Islet of Langerhans (tissue), 1 donor: ENCODE results near the gene NOXA1.

Experiments
- FAIRE-seq: peaks from one replicate; lab custom pipeline; 2011; peaks lifted over from hg19 to GRCh38; lab: Jason Lieb, UNC

Gene NOXA1

GRCh38 chr9:137427454-137428310 lies 4.5 kb downstream of the NOXA1 start:
- no peak for FAIRE-seq

DNA sequence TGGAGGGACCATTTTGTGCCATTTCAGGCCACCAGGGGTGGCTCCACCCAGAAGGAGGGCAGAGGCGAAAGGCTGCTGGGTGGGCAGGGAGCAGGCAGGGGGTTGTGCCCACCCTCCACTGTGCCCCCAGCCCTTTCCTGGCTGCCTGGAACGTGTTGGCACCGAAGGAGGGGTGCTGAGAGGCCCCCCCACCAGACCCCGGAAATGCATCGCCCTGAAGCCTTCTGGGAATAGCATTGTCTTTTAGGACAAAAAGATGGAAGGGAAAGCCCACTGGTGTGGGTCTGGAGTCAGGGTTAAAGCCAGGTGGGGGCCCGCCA lies 5.1 kb downstream of the NOXA1 start:
- no peak for FAIRE-seq

DNA sequence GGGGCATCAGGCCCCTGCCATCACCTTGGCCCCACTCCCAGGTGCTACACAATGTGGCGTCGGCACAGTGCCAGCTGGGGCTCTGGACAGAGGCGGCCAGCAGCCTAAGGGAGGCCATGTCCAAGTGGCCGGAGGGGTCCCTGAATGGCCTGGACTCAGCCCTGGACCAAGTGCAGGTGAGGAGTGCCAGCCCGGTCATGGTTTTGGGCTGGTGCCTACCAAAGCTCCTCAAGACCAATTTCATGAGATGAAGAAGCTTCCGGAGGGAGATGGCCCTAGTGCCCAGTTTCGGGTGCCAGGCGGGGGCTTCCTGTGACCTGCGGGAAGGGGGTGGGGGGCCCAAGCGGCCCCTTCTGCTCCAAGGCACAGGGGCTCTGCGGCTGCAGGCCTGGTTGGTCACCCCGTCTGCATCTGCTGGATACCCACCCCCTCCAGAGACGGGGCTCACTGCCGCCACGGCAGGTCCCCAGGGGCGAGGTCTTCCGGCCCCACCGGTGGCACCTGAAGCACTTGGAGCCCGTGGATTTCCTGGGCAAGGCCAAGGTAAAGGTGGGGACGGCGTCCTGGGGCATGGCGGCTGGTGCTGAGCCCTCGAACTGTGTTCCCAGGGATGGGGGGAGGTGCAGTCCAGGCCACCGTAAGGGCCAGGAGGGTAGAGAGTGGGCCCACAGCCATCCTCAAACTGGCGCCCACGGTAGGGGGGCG lies 5.8 kb downstream of the NOXA1 start:
- FAIRE-seq = no peak

GRCh38 chr9:137429546-137429890 lies 6.3 kb downstream of the NOXA1 start:
- FAIRE-seq = no peak

DNA sequence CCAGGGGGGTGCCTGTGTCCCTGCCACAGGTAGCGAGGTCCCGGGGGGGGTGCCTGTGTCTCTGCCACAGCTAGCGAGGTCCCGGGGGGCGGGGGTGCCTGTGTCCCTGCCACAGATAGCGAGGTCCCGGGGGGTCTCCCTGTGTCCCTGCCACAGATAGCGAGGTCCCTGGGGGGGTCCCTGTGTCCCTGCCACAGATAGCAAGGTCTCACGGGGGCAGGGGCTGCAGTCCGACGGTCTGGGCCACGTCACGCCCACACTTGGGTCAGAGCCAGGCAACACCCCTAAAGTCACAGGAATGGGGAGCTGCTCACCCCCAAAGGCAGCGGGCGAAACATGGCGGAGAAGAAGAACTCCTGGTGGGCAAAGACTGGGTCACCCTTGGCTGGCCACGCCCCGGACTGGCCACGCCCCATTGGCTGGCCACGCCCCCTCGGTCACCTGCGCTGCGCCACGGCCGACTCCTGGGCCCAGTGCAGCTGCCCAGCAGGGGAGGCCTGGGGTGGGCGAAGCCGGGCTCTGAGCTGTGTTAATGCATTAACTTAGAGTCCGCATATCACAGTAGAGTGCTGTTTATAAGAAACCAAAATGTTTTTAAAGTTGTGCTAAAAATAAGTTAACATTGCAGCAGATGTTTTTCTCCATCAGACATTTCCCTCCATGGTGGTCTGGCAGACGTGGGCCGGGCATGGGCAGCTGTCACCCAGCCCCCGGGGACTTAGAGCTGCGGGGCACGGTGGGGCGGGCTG lies 7.0 kb downstream of the NOXA1 start:
- FAIRE-seq = no peak

DNA sequence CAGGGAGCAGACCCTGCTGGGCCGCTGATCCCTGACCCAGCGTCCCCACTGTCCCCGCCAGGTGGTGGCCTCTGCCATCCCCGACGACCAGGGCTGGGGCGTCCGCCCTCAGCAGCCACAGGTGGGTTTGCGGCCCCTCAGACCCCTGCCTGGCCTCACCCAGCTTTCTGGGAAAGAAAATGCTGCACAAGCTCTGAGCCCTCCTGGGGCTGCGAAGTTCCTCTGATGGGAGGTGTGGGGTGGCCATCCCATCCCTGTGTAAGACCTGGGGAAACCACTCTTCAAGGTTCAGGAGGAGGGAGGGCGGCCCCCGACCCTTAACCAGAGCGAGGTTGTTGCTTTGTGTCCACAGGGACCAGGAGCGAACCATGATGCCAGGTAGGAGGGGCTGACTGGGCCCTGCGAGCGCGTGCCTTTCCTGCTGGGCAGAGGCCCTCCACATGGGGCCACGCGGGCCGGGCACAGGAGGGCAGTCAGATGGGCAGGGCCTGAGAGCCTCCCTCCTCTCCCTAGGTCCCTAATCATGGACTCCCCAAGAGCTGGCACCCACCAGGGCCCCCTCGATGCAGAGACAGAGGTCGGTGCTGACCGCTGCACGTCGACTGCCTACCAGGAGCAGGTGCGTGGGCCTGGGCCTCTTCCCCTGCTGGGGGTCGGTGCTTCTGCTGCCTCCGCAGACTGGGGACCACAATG lies 7.7 kb downstream of the NOXA1 start:
- FAIRE-seq = no peak

- no peak for FAIRE-seq
Measured at GRCh38 chr9:137431416-137431931, 8.3 kb downstream of the NOXA1 start.

DNA sequence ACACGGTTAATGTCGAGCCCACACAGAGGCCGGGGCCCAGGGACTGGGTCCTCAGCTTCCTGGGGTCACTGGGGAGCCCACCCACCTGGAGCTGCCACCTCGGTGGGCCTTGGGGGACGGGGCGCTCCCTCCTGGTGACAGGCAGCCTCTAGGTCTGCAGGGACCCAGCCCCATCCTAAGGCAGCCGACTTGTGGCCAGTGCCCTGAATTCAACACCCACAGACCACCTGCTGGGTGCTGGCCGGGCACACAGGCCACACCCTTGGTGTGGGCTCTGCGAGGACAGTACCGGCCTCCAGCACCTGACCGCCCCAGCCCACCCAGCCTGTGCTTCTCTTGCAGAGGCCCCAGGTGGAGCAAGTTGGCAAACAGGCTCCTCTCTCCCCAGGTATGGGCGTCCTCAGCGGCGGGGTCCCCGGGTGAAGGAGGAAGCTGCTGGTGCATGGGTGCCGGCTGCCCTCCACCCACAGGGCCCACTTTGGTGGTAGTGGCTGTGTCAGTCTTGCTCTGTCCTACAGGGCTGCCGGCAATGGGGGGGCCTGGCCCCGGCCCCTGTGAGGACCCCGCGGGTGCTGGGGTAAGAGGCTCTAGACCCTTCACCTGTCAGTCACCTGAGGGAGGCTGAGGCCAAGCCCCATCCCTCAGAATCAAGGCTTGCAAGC lies 9.6 kb downstream of the NOXA1 start:
- no peak for FAIRE-seq

- no peak for FAIRE-seq
Measured at GRCh38 chr9:137433349-137433915, 10.2 kb downstream of the NOXA1 start.

DNA sequence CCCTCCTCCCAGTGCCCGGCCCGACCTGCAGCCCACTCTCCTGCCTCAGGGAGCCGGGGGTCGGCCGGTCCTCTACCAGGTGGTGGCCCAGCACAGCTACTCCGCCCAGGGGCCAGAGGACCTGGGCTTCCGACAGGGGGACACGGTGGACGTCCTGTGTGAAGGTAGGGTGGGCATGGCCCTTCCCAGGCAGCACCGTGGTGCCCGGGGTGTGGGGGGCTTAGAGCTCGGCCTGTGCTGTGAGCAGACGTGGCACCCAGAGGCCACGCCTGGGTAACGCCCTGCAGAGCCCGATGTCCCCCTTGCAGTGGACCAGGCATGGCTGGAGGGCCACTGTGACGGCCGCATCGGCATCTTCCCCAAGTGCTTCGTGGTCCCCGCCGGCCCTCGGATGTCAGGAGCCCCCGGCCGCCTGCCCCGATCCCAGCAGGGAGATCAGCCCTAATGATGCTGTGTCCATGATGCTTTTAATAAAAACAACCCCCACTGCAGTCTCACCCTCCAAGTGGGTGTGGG lies 10.8 kb downstream of the NOXA1 start:
- FAIRE-seq = no peak

DNA sequence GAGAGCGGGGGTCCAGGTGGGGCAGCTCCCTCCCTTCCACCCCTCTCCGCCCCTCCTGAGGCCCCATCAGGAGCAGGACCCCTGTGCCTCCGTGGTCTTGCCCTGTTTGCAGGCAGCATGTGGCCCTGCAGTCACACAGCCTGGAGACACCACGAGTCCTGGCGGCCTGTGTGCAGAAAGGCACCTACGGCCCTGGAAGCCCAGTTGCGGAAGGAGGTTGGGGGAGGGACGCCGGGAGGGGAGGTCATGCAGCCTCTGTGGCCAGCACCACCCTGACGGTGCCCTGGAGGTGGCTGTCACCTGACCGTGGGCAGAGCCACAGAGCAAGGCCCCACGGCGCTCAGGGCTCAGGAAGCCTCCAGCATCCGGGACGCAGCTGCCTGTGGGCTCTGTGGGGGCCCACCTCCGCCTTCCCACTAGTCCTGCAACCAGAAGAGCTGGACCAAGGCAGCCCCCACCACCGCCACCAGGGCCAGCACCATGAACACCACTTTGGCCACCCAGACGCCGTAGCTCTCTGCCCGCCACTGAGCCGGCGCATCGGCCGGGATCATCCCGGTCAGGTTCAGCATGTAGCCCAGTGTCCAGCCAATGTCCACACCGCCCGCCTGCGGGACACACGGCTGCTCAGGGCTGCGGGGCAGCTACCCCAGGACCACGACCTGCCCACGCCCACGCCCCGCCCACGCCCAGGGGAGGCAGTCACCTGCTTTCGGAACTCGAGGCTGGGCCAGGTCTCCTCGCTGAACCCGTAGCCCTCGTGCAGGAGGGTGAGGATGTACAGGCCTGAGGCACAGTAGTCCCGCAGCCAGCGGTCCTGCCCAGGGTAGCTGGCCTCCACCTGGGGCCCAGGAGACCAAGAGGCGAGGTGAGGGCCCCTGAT lies 11.5 kb downstream of the NOXA1 start:
- no peak for FAIRE-seq

DNA sequence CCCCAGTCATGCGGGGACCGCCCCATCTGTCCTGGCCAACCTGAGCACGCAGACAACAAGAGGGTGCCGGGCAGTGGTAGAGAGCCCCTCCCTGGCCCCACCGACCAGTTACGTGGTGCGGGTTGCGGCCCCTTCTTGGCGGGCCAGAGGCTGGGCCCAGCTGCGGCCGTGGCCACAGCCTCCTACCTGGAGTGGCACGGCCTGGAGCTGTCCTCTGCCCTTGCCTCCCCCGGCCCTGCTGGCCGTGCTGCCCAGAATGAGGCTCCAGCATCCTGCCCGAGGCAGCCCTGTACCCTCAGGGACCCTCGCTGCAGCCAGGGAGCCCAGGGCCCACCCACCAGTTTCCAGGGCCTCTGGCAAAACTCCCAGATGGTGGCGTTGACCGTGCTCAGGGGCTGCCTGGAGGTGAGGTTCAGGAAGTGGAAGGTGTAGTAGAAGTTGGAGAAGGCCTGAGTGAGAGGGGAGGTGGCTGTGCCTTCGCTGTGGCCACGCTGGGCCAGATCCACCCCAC lies 12.2 kb downstream of the NOXA1 start:
- no peak for FAIRE-seq

DNA sequence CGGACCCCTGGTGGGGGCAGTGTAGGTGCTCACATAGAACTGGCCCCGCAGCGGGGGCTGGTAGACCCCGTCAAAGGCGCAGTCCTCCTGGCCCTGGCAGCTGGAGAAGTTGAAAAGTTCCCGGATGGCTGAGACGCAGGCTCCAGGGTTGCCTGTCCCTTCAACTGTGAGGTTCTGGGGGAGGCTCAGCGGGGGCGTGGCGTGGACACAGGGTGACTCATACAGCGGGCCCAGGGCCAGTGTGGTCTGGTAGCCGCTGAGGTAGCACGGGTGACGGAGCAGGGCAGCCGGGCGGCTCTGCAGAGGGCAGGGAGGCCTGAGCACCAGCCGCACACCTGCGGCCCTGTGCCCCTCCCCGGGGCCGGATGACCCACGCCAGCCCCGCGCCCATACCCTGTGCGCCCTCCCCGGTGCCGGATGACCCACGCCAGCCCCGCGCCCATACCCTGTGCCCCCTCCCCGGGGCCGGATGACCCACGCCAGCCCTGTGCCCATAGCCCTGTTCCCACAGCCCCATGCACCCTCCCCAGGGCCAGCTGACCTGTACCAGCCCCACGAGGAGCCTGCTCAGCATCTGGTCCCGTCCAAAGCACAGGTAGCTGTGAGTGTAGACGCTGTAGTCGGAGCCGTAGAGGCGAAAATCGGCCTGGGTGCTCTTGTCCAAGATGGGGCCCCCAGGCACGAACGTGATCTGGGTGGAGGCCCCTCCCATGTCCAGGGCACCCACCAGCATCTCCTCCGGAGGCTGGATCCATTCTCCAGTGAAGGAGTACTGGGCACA lies 13.0 kb downstream of the NOXA1 start:
- no peak for FAIRE-seq

GRCh38 chr9:137436761-137437600 lies 13.8 kb downstream of the NOXA1 start:
- FAIRE-seq = no peak

DNA sequence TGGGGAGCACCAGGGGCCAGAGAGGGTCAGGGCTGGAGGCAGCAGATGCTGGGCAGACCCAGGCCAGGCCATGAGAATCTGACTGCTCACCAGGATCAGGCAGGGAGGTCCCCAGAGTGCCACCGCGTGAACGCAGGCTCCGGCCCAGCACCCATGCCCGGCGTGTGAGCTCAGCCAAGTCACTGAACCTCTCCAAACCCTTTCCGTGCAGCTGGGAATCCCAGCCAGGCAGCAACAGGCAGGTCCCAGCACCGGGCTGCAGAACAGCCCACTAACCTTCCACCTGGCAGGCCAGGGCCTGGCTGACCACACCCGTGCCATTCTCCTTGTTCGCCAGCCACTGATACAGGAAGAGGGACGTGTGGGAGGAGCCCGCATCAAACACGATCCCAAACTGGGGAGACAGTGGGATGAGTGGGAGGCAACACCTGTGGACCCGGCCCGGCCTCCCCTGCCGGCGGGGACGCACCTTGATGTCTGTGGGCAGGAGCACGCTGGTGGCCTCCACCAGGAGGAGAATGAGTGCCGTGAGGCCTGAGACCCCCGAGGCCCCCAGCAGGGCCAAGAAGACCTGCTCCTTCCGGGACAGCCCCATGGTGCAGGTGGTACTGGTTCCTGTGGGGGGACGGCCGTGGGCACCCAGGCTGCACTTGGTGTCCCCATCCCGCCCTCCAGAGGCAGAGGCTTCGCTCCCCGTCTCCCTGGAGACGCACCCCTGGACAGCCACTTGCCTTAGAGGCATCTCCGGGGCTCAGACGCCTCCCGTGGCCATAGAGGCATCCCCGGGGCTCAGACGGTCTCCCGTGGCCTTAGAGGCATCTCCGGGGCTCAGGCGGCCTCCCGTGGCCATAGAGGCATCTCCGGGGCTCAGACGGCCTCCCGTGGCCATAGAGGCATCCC lies 14.7 kb downstream of the NOXA1 start:
- FAIRE-seq = no peak

DNA sequence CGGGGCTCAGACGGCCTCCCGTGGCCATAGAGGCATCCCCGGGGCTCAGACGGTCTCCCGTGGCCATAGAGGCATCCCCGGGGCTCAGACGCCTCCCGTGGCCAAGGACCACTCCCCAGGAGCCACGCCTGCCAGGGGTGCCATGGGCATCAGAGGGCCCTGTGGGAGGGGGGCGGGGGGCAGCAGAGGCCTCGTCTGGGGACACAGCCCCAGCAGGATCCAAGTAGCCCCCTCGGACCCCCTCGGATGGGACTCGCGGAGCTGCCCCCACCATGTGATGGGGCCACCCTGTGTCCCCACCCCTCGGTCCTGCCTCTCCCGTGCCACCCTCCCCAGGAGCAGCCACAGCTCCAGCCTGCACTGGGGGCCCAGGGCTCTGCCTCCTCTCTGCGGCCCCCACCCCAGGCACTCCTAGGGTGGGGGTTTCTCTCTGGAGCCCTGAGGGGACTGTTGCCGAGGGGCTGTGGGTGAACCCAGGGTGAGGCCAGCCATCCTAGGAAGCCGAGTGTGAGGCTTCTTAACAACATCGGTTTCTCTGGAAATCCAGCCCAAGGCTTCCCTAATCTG lies 15.5 kb downstream of the NOXA1 start:
- FAIRE-seq = no peak

- FAIRE-seq = no peak
Measured at GRCh38 chr9:137439158-137439714, 16.0 kb downstream of the NOXA1 start.
